Lung (tissue), 12 donors: ENCODE data around the gene DCUN1D5. TPM values are rescaled to one million over a fixed set of nuclear protein-coding genes. Genes with fewer than 3 reads are reported as not detected.

Experiments used
- ATAC-seq: fragments of 200-7000 bp; cut with Tn5 transposase; one replicate; pipeline ENCODE4 v1.9.1; 2020; ENCODE audit warnings: moderate number of reproducible peaks; ENCODE audit not compliant: insufficient read depth, low FRiP score
- DNase-seq, 3 donors: peaks; one replicate each; pipeline ENCODE4 v3.0.0-alpha.2; 2013 to 2017
- H3K27ac ChIP-seq, 2 donors: one replicate each; pipeline ENCODE4 v1.5.1; 2013; ENCODE audit warnings: mild to moderate bottlenecking in 2 of 2, moderate library complexity in 2 of 2, control low read depth in 1 of 2, inconsistent platforms in 1 of 2, low read depth in 1 of 2, low read length in 1 of 2
- H3K27me3 ChIP-seq, 3 donors: one replicate each; pipeline ENCODE4 v1.5.1; 2013; ENCODE audit warnings: low read length in 2 of 3; ENCODE audit not compliant: control insufficient read depth in 3 of 3, insufficient read depth in 3 of 3
- H3K36me3 ChIP-seq, 4 donors: one replicate each; pipeline ENCODE4 v1.5.1; 2013; ENCODE audit warnings: low read length in 4 of 4, mild to moderate bottlenecking in 1 of 4, moderate library complexity in 1 of 4; ENCODE audit not compliant: control insufficient read depth in 4 of 4, insufficient read depth in 4 of 4
- H3K4me1 ChIP-seq, 5 donors: one replicate each; pipeline ENCODE4 v1.5.1; 2013; ENCODE audit warnings: low read length in 5 of 5, mild to moderate bottlenecking in 2 of 5, moderate library complexity in 1 of 5; ENCODE audit not compliant: control insufficient read depth in 5 of 5, insufficient read depth in 5 of 5
- H3K4me3 ChIP-seq: one replicate; pipeline ENCODE4 v1.5.1; 2013; ENCODE audit warnings: mild to moderate bottlenecking, control low read depth, moderate library complexity
- H3K9ac ChIP-seq, 2 donors: one replicate each; pipeline ENCODE4 v1.5.1; 2013; ENCODE audit warnings: low read length in 2 of 2, control low read depth in 1 of 2; ENCODE audit not compliant: insufficient read depth in 1 of 2
- H3K9me3 ChIP-seq, 4 donors: one replicate each; pipeline ENCODE4 v1.5.1; 2013; ENCODE audit warnings: low read length in 3 of 4, mild to moderate bottlenecking in 1 of 4, moderate library complexity in 1 of 4; ENCODE audit not compliant: control insufficient read depth in 4 of 4, insufficient read depth in 3 of 4
- WGBS, 2 donors: extraction: QIAGEN DNeasy Blood & Tissue Kit; methylation state at CpG; one replicate each; pipeline ENCODE4 v1.1.7; 2013; 5-methylcytosine and 5-hydroxymethylcytosine counted together
- polyA plus RNA-seq, 2 donors: library from polyadenylated mRNA; stranded (reverse); fragments of 200-250 nt; gene quantifications; one replicate each; pipeline ENCODE4 v1.2.1, GENCODE V29; 2013
- total RNA-seq, 2 donors: library from RNA; depleted of rRNA in 1 of 2; stranded (reverse); fragments of >200 nt in 1 of 2; gene quantifications; one replicate each; pipeline ENCODE4 v1.2.1, GENCODE V29; 2014 to 2021
- TF ChIP-seq, protein P1 (sequence below): IDR thresholded peaks from 2 replicates; pipeline ENCODE4 v1.5.1; 2012; ENCODE audit warnings: mild to moderate bottlenecking; ENCODE audit errors: control extremely low read depth, extremely low read depth
- donor health status: control.
- donor health status: control.
- donor health status: Bipolar disorder and iron deficiency.
- donor health status: healthy.
- donor health status: DM: yes; HTN: yes; CAD: no.

DCUN1D5 gene
- total and polyA plus RNA-seq, 4 donors: 12.4 to 28.8 (median 24.7) TPM

DNA sequence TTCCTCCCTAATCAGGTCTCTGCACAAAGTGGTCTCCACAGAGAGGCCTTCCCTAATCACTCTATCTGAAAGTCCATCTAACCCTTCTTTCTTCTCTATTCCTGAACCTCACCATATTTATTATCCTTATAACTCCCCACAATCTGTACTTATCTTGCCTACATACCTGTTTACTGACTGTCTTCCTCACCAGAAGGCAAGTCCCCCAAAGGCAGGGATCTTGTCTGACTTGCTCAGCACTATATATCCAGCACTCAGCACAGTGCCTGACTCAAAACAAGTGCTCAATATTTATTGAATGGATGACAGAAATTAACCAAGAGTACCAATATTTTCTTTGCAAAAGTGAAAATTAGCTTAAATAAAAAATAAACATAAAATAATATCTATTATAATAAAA lies 5.5 kb downstream of the DCUN1D5 start:
- Histone ChIP-seq H3K9me3 (no peaks in the 10 kb centered on the region), H3K27me3 (no peaks in the 10 kb centered on the region), H3K9ac (no peak overlapping the region), H3K4me3 (no peak overlapping the region), H3K4me1 (peaks cover 0 to 14% (median 6%) of the 10 kb centered on the region in 5 donors), H3K36me3 (peaks cover 0 to 5% (median 2%) of the 10 kb centered on the region in 4 donors), H3K27ac (no peak overlapping the region)
- ATAC-seq (no peak), DNase-seq (no peak)
- TF ChIP-seq, protein P1, sequence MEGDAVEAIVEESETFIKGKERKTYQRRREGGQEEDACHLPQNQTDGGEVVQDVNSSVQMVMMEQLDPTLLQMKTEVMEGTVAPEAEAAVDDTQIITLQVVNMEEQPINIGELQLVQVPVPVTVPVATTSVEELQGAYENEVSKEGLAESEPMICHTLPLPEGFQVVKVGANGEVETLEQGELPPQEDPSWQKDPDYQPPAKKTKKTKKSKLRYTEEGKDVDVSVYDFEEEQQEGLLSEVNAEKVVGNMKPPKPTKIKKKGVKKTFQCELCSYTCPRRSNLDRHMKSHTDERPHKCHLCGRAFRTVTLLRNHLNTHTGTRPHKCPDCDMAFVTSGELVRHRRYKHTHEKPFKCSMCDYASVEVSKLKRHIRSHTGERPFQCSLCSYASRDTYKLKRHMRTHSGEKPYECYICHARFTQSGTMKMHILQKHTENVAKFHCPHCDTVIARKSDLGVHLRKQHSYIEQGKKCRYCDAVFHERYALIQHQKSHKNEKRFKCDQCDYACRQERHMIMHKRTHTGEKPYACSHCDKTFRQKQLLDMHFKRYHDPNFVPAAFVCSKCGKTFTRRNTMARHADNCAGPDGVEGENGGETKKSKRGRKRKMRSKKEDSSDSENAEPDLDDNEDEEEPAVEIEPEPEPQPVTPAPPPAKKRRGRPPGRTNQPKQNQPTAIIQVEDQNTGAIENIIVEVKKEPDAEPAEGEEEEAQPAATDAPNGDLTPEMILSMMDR: no peak

DNA sequence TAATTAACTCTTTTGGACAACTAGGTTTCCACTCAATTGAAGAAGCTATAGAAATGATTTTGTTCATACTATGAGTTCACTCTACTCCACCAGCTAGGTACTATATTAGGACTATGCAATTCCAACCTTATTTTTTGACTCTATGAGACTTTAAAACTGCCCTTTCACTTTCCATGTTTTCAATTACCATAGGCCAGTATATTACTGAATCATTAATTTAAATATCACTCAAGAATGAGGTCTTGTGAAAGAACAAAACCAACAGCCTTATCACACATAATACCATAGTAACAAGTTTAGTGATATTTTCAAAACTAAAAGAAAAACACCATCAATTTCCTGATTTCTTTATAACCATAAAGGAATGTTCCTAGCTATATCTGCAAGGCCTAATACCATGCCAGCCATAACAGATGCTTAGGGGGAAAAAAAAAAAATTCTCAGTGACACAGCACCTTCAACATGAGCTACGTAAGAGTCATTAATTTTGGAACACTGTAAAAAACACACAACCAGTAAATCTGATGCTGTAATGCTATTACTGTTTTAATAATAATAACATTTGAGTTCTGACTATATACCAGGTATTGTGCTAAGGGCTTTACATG lies 6.1 kb downstream of the DCUN1D5 start:
- Histone ChIP-seq H3K9ac (no peak overlapping the region), H3K9me3 (no peaks in the 10 kb centered on the region), H3K27me3 (no peaks in the 10 kb centered on the region), H3K36me3 (peaks cover 0 to 5% (median 2%) of the 10 kb centered on the region in 4 donors), H3K4me3 (no peak overlapping the region), H3K4me1 (peaks cover 0 to 12% (median 4%) of the 10 kb centered on the region in 5 donors), H3K27ac (no peak overlapping the region)
- TF ChIP-seq, protein P1: no peak
- DNase-seq (no peak), ATAC-seq (no peak)
- 88 to 90% methylated on average over 1 of the region's 1 CpG for WGBS, 2 donors

DNA sequence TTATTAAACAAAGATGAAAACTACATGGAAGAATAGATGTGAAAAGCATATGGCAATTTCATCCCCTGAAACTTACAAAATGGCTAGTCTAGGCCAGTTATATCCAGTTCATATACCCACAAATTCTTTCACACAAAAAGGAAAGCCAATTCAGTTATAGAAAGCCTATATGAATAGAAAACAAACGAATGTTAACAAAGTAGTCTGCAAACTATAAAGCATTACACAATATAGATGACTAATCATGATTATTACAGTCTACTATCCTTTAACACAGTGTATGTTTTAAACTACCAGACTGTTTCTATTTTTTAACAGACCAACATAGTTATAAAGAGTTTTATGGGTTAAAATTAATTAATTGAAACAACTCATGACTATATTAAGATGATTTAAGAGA lies 12.1 kb downstream of the DCUN1D5 start:
- Histone ChIP-seq H3K27ac (no peak overlapping the region), H3K36me3 (peaks cover 6 to 34% (median 20%) of the 10 kb centered on the region in 4 donors), H3K9me3 (peaks cover 0 to 2% (median 0%) of the 10 kb centered on the region in 4 donors), H3K4me3 (no peak overlapping the region), H3K4me1 (no peaks in the 10 kb centered on the region), H3K9ac (no peak overlapping the region), H3K27me3 (no peaks in the 10 kb centered on the region)
- DNase-seq: no peak
- WGBS, 2 donors: 22 to 67% methylated on average over 1 of the region's 1 CpG
- TF ChIP-seq, protein P1: no peak
- no peak for ATAC-seq

DNA sequence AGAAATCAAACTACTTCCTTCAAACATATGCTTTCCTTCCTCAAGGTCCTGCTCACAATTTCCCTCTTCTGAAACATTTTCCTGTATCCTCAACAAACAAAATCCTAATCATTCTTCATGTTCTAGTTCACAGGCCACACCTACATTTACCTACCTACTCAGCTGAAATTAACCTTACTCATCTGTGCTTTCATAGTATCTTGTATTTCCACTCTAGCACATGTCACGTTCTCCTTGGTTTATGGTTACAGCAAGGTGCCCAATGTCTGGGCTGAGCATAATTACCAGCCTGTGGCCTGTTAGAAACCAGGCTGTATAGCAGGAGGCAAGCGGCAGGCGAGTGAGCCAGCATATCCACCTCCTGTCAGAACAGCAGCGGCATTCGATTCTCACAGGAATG lies 13.2 kb downstream of the DCUN1D5 start:
- H3K4me3 ChIP-seq: no peak overlapping the region
- peaks cover 0 to 2% (median 0%) of the 10 kb centered on the region in 4 donors for H3K9me3 ChIP-seq
- no peak overlapping the region for H3K9ac ChIP-seq
- DNase-seq: no peak
- 95% methylated on average over 5 of the region's 5 CpGs for WGBS, 2 donors
- H3K36me3 ChIP-seq: peaks cover 3 to 29% (median 21%) of the 10 kb centered on the region in 4 donors
- no peak overlapping the region for H3K27ac ChIP-seq
- H3K4me1 ChIP-seq: no peaks in the 10 kb centered on the region
- TF ChIP-seq, protein P1: no peak
- no peak for ATAC-seq
- H3K27me3 ChIP-seq: no peaks in the 10 kb centered on the region
